IMR-90 (cell line): ENCODE results near the gene YRDC. TPM values are rescaled to one million over a fixed set of nuclear protein-coding genes. Genes with fewer than 3 reads are reported as not detected.

Source experiments
- ATAC-seq: fragments of 200-7000 bp; cut with Tn5 transposase; 2 replicates; pipeline ENCODE4 v1.9.1; 2020; ENCODE audit warnings: low read depth, mild to moderate bottlenecking, moderate library complexity
- BruUV-seq: library from RNA; stranded (reverse); fragments of 400-500 nt; replicated peaks from 2 replicates; lab custom pipeline; 2021; lab: Mats Ljungman, UMichigan
- CTCF ChIA-PET: fragments of 300-600 bp; formaldehyde crosslinking; extraction: SDS; loops from one replicate; lab custom pipeline; 2021; ENCODE audit warnings: antibody characterized with exemption; lab: Yijun Ruan, JAX
- POLR2A ChIA-PET: fragments of 300-600 bp; sonication (Branson Sonifier 250); formaldehyde crosslinking; loops from one replicate; lab custom pipeline; 2022; ENCODE audit warnings: antibody characterized with exemption; ENCODE audit not compliant: unreplicated experiment; lab: Charles Lee
- DNase-seq: peaks from one replicate; pipeline ENCODE4 v3.0.0; 2013
- H2AFZ ChIP-seq: replicated peaks from 2 replicates; pipeline ENCODE3; 2013; ENCODE audit warnings: low read length, mild to moderate bottlenecking; ENCODE audit not compliant: poor library complexity
- H2AK5ac ChIP-seq: 2 replicates; pipeline ENCODE4 v1.6.1; 2013; ENCODE audit warnings: low read depth, low read length, inconsistent platforms
- H2AK9ac ChIP-seq: replicated peaks from 2 replicates; pipeline ENCODE3; 2013; ENCODE audit warnings: mild to moderate bottlenecking, low read depth, low read length, moderate library complexity; ENCODE audit not compliant: poor library complexity
- H2BK120ac ChIP-seq: 2 replicates; pipeline ENCODE4 v1.6.1; 2013; ENCODE audit warnings: low read depth, low read length, inconsistent platforms
- H2BK15ac ChIP-seq: 3 replicates; pipeline ENCODE4 v1.6.1; 2013; ENCODE audit warnings: low read depth, low read length, inconsistent platforms
- H2BK20ac ChIP-seq: 2 replicates; pipeline ENCODE4 v1.6.1; 2013; ENCODE audit warnings: low read depth, mild to moderate bottlenecking, inconsistent platforms, low read length, moderate library complexity
- H2BK5ac ChIP-seq: 2 replicates; pipeline ENCODE4 v1.6.1; 2013; ENCODE audit warnings: mild to moderate bottlenecking, low read depth, low read length, inconsistent platforms; ENCODE audit not compliant: poor library complexity, severe bottlenecking
- H3K14ac ChIP-seq: replicated peaks from 2 replicates; pipeline ENCODE4 v1.6.1; 2013; ENCODE audit warnings: low read depth, low read length, inconsistent platforms
- H3K18ac ChIP-seq: 2 replicates; pipeline ENCODE4 v1.6.1; 2013; ENCODE audit warnings: low read depth, low read length, control low read depth
- H3K23ac ChIP-seq: 2 replicates; pipeline ENCODE4 v1.6.1; 2013; ENCODE audit warnings: low read depth, low read length, inconsistent platforms
- H3K27ac ChIP-seq: 2 replicates; pipeline ENCODE4 v1.5.1; 2013; ENCODE audit warnings: mild to moderate bottlenecking, control low read depth, low read length; ENCODE audit not compliant: insufficient read depth
- H3K27me3 ChIP-seq: 2 replicates; pipeline ENCODE4 v1.6.1; 2013; ENCODE audit warnings: low read length; ENCODE audit not compliant: control insufficient read depth, insufficient read depth
- H3K36me3 ChIP-seq: 2 replicates; pipeline ENCODE4 v1.6.1; 2013; ENCODE audit warnings: low read length, mixed read lengths; ENCODE audit not compliant: control insufficient read depth, insufficient read depth
- H3K4ac ChIP-seq: 2 replicates; pipeline ENCODE4 v1.6.1; 2013; ENCODE audit warnings: low read depth, low read length, inconsistent platforms
- H3K4me1 ChIP-seq: 2 replicates; pipeline ENCODE4 v1.6.1; 2013; ENCODE audit warnings: low read length, mixed read lengths; ENCODE audit not compliant: control insufficient read depth, insufficient read depth
- H3K4me2 ChIP-seq: 2 replicates; pipeline ENCODE4 v1.6.1; 2013; ENCODE audit warnings: low read depth, mild to moderate bottlenecking, control low read depth, low read length, moderate library complexity
- H3K4me3 ChIP-seq: 2 replicates; pipeline ENCODE4 v1.5.1; 2013; ENCODE audit warnings: low read depth, mild to moderate bottlenecking, control low read depth, low read length, moderate library complexity; ENCODE audit not compliant: insufficient read depth
- H3K56ac ChIP-seq: 2 replicates; pipeline ENCODE4 v1.6.1; 2013; ENCODE audit warnings: low read length, inconsistent platforms; ENCODE audit not compliant: insufficient read depth; ENCODE audit errors: extremely low read depth
- H3K79me1 ChIP-seq, 2 experiments: 2 replicates each; pipeline ENCODE4 v1.6.1; 2013; ENCODE audit warnings: low read length in 2 of 2, inconsistent platforms in 1 of 2, low read depth in 1 of 2
- H3K9ac ChIP-seq: 2 replicates; pipeline ENCODE4 v1.6.1; 2013; ENCODE audit warnings: low read depth, low read length, control low read depth
- H3K9me1 ChIP-seq: 2 replicates; pipeline ENCODE4 v1.6.1; 2013; ENCODE audit warnings: low read length, inconsistent platforms; ENCODE audit not compliant: insufficient read depth
- H3K9me3 ChIP-seq: 2 replicates; pipeline ENCODE4 v1.6.1; 2013; ENCODE audit warnings: low read length; ENCODE audit not compliant: control insufficient read depth, insufficient read depth
- H4K20me1 ChIP-seq: 2 replicates; pipeline ENCODE4 v1.6.1; 2013; ENCODE audit warnings: low read length, inconsistent platforms; ENCODE audit not compliant: insufficient read depth
- H4K5ac ChIP-seq: 2 replicates; pipeline ENCODE4 v1.6.1; 2013; ENCODE audit warnings: mild to moderate bottlenecking, low read depth, low read length, control low read depth
- H4K8ac ChIP-seq, 2 experiments: 2 replicates each; pipeline ENCODE4 v1.6.1; 2013; ENCODE audit warnings: low read depth in 2 of 2, low read length in 2 of 2, control low read depth in 1 of 2, inconsistent platforms in 1 of 2
- H4K91ac ChIP-seq: 2 replicates; pipeline ENCODE4 v1.6.1; 2013; ENCODE audit warnings: low read depth, low read length, inconsistent platforms; ENCODE audit not compliant: insufficient read depth
- CEBPB ChIP-seq: IDR thresholded peaks from 2 replicates; pipeline ENCODE4 v1.6.1; 2012; ENCODE audit warnings: low read depth, low read length, improper control_type of control experiment
- CHD1 ChIP-seq: IDR thresholded peaks from 2 replicates; pipeline ENCODE4 v1.6.1; 2012; ENCODE audit warnings: low read depth, low read length, improper control_type of control experiment
- CTCF ChIP-seq: conservative IDR thresholded peaks from 2 replicates; pipeline ENCODE4 v1.5.1; 2012; ENCODE audit warnings: mild to moderate bottlenecking, low read depth, low read length, improper control_type of control experiment
- FOS ChIP-seq: fragments of 150-350 bp; IDR thresholded peaks from 2 replicates; pipeline ENCODE4 v1.6.1; 2016; ENCODE audit warnings: low read depth, low read length
- MAFK ChIP-seq: IDR thresholded peaks from 2 replicates; pipeline ENCODE4 v1.6.1; 2012; ENCODE audit warnings: low read depth, low read length, improper control_type of control experiment
- MXI1 ChIP-seq: IDR thresholded peaks from 2 replicates; pipeline ENCODE4 v1.6.1; 2012; ENCODE audit warnings: low read depth, mild to moderate bottlenecking, low read length, moderate library complexity, borderline replicate concordance
- NFE2L2 ChIP-seq: fragments of 150-350 bp; IDR thresholded peaks from 2 replicates; pipeline ENCODE4 v1.6.1; 2016; ENCODE audit warnings: low read depth, mild to moderate bottlenecking, low read length
- POLR2A ChIP-seq: IDR thresholded peaks from 2 replicates; pipeline ENCODE4 v1.6.1; 2012; ENCODE audit warnings: mild to moderate bottlenecking, low read depth, low read length
- RAD21 ChIP-seq: IDR thresholded peaks from 2 replicates; pipeline ENCODE4 v1.6.1; 2012; ENCODE audit warnings: low read length, improper control_type of control experiment
- RCOR1 ChIP-seq: IDR thresholded peaks from 2 replicates; pipeline ENCODE4 v1.6.1; 2012; ENCODE audit warnings: mild to moderate bottlenecking, low read length, improper control_type of control experiment; ENCODE audit not compliant: insufficient replicate concordance
- RFX5 ChIP-seq: IDR thresholded peaks from 2 replicates; pipeline ENCODE4 v1.8.0; 2012; ENCODE audit warnings: low read depth, mild to moderate bottlenecking, low read length, moderate library complexity
- SMC3 ChIP-seq: fragments of 150-350 bp; IDR thresholded peaks from 2 replicates; pipeline ENCODE4 v1.6.1; 2016; ENCODE audit warnings: low read depth, mild to moderate bottlenecking, antibody characterized with exemption, low read length, moderate library complexity
- WGBS, 2 experiments: methylation state at CpG; one replicate each; pipeline versions ENCODE4 v1.1.5 to v1.1.7; 2013; ENCODE audit warnings: missing lambda C conversion rate in 2 of 2; ENCODE audit not compliant: insufficient read length in 1 of 2; ENCODE audit errors: extremely low coverage in 2 of 2; 5-methylcytosine and 5-hydroxymethylcytosine counted together
- dilution Hi-C: fragments of 300-500 bp; cut with HindIII; formaldehyde crosslinking; loops from one replicate; pipeline ENCODE4 v1.14.3; 2018; ENCODE audit warnings: low sequenced_read_pairs; ENCODE audit not compliant: unreplicated experiment
- in situ Hi-C: fragments of 300-500 bp; cut with MboI; formaldehyde crosslinking; loops from 3 replicates; pipeline ENCODE4 v1.14.3; 2019; ENCODE audit warnings: low sequenced_read_pairs, inconsistent platforms, mixed read lengths
- intact Hi-C: fragments of 100-400 bp; cut with micrococcal nuclease; formaldehyde crosslinking; loops from 2 replicates; pipeline ENCODE4 v1.10.0; 2022
- polyA plus RNA-seq, 3 experiments: library from polyadenylated mRNA; depleted of rRNA; stranded (reverse); fragments of >200 nt; gene quantifications; 2 replicates each; pipeline ENCODE4 v1.2.3, GENCODE V29; 2012; ENCODE audit warnings: low replicate concordance in 1 of 3
- total RNA-seq: library from RNA; depleted of rRNA; stranded (reverse); fragments of >200 nt; gene quantifications from 2 replicates; pipeline ENCODE4 v1.2.3, GENCODE V29; 2012

Gene YRDC
- total and polyA plus RNA-seq, 2 of the 4 experiments (the other 2 are of a cell fraction): 21.0 to 21.7 TPM

- intact Hi-C loops: no loop called here
- no peak overlapping the region for H4K8ac ChIP-seq
- ATAC-seq: no peak; the same call in 1 of the 2 replicates
- no peak overlapping the region for H4K91ac ChIP-seq
- H2BK5ac ChIP-seq: no peak overlapping the region
- peak overlapping the region; percentile 62 for H3K4me2 ChIP-seq
- no peaks in the 10 kb centered on the region for H3K9me3 ChIP-seq
- no peak overlapping the region for H2BK15ac ChIP-seq
- ChIA-PET POLR2A (no interaction called here), CTCF (no interaction called here)
- H3K18ac ChIP-seq: no peak overlapping the region; the same call in 1 of the 2 replicates
- no peak overlapping the region; the same call in 1 of the 2 replicates for H4K5ac ChIP-seq
- no peaks in the 10 kb centered on the region for H4K20me1 ChIP-seq
- H3K27me3 ChIP-seq: no peaks in the 10 kb centered on the region
- no peak overlapping the region for H2BK120ac ChIP-seq
- peaks cover 6% of the 10 kb centered on the region; the same call in 1 of the 2 replicates for H3K9me1 ChIP-seq
- H3K23ac ChIP-seq: no peak overlapping the region
- H3K79me1 ChIP-seq: peaks cover 4 to 11% of the 10 kb centered on the region in 2 experiments; a peak in 3 of 4 replicates
- no peak overlapping the region for H3K4me3 ChIP-seq
- no peak for TF ChIP-seq CEBPB
- TF ChIP-seq SMC3: no peak
- no peak for TF ChIP-seq POLR2A
- no peak for TF ChIP-seq MAFK
- no peak for TF ChIP-seq CHD1
- TF ChIP-seq RCOR1: no peak
- no peak for TF ChIP-seq RAD21
- no peak for TF ChIP-seq RFX5
- no peak for TF ChIP-seq NFE2L2
- no peak for TF ChIP-seq CTCF
- TF ChIP-seq MXI1: no peak
- TF ChIP-seq FOS: no peak
- H3K4ac ChIP-seq: no peak overlapping the region
- H3K9ac ChIP-seq: no peak overlapping the region
- H2BK20ac ChIP-seq: no peak overlapping the region
- peaks cover 8% of the 10 kb centered on the region; the same call in 1 of the 2 replicates for H3K4me1 ChIP-seq
- peak overlapping the region; percentile 37; the same call in 1 of the 2 replicates for H3K27ac ChIP-seq
- WGBS, 2 experiments: no CpG with 5 or more reads among the region's 2 CpGs
- no peak overlapping the region for H2AK5ac ChIP-seq
- no peak overlapping the region for H3K56ac ChIP-seq
- BruUV-seq: no TSS peak
- no peak overlapping the region for H3K14ac ChIP-seq
- dilution Hi-C loops: no loop called here
- DNase-seq: peak; percentile 16
- H2AK9ac ChIP-seq: no peak overlapping the region
- no peak overlapping the region for H2AFZ ChIP-seq
- in situ Hi-C loops: no loop called here
- peaks cover 36% of the 10 kb centered on the region for H3K36me3 ChIP-seq
Measured at GRCh38 chr1:37825506-37825905, 17.5 kb upstream of the YRDC start.
